ENCODE data around the gene STPG2. TPM values are rescaled to one million over a fixed set of nuclear protein-coding genes. Genes with fewer than 3 reads are reported as not detected.

STPG2 gene
- total RNA-seq, 4 donors from 2014 or later = 0.42 TPM; not detected in 3

GRCh38 chr4:97924341-97924958 is 218.8 kb downstream of the STPG2 start:
- Histone ChIP-seq H3K27ac (no peak overlapping the region), H3K4me3 (no peak overlapping the region), H3K27me3 (no peaks in the 10 kb centered on the region), H3K4me1 (no peaks in the 10 kb centered on the region), H3K36me3 (no peaks in the 10 kb centered on the region), H3K9me3 (no peaks in the 10 kb centered on the region)
- intact Hi-C loops (cut with DNase I; ENCODE audit: low total_unique reads) (no loop called here), in situ Hi-C loops (cut with MboI; ENCODE audit: low sequenced_read_pairs in 4 of 4) (no loop called here)
- ATAC-seq (no peak), DNase-seq (no peak)
- TF ChIP-seq POLR2A (IDR thresholded peaks at IDR 0.05) (no peak), CTCF (IDR thresholded peaks at IDR 0.05 in 4 of 5, conservative IDR thresholded peaks at IDR 0.05 in 1 of 5) (no peak)

GRCh38 chr4:97923096-97923495 is 220.2 kb downstream of the STPG2 start:
- in situ Hi-C loops (cut with MboI; ENCODE audit: low sequenced_read_pairs in 4 of 4) = no loop called here
- DNase-seq = no peak
- Histone ChIP-seq H3K4me1 (no peaks in the 10 kb centered on the region), H3K9me3 (no peaks in the 10 kb centered on the region), H3K36me3 (no peaks in the 10 kb centered on the region), H3K4me3 (no peak overlapping the region), H3K27me3 (no peaks in the 10 kb centered on the region), H3K27ac (no peak overlapping the region)
- TF ChIP-seq CTCF (IDR thresholded peaks at IDR 0.05 in 4 of 5, conservative IDR thresholded peaks at IDR 0.05 in 1 of 5) (no peak), POLR2A (IDR thresholded peaks at IDR 0.05) (no peak)
- intact Hi-C loops (cut with DNase I; ENCODE audit: low total_unique reads) = no loop called here
- no peak for ATAC-seq

- Histone ChIP-seq H3K4me1 (no peaks in the 10 kb centered on the region), H3K27me3 (no peaks in the 10 kb centered on the region), H3K36me3 (no peaks in the 10 kb centered on the region), H3K27ac (no peak overlapping the region), H3K4me3 (no peak overlapping the region), H3K9me3 (no peaks in the 10 kb centered on the region)
- intact Hi-C loops (cut with DNase I; ENCODE audit: low total_unique reads) = no loop called here
- TF ChIP-seq POLR2A (IDR thresholded peaks at IDR 0.05) (no peak), CTCF (IDR thresholded peaks at IDR 0.05 in 4 of 5, conservative IDR thresholded peaks at IDR 0.05 in 1 of 5) (no peak)
- no peak for ATAC-seq
- DNase-seq = no peak
- in situ Hi-C loops (cut with MboI; ENCODE audit: low sequenced_read_pairs in 4 of 4) = no loop called here
Observed at GRCh38 chr4:97917115-97917514, 226.2 kb downstream of the STPG2 start.

- in situ Hi-C loops (cut with MboI; ENCODE audit: low sequenced_read_pairs in 4 of 4) = no loop called here
- TF ChIP-seq POLR2A (IDR thresholded peaks at IDR 0.05) (no peak), CTCF (IDR thresholded peaks at IDR 0.05 in 4 of 5, conservative IDR thresholded peaks at IDR 0.05 in 1 of 5) (no peak)
- intact Hi-C loops (cut with DNase I; ENCODE audit: low total_unique reads) = no loop called here
- H3K36me3 ChIP-seq = no peaks in the 10 kb centered on the region
- no peak overlapping the region for H3K4me3 ChIP-seq
- H3K9me3 ChIP-seq = no peaks in the 10 kb centered on the region
- no peaks in the 10 kb centered on the region for H3K27me3 ChIP-seq
- no peak overlapping the region for H3K27ac ChIP-seq
- DNase-seq = no peak
- no peak for ATAC-seq
- no peaks in the 10 kb centered on the region for H3K4me1 ChIP-seq
Observed at GRCh38 chr4:97912156-97912555, 231.1 kb downstream of the STPG2 start.
